Measurements from ENCODE around the gene COL27A1. TPM values are rescaled to one million over a fixed set of nuclear protein-coding genes. Genes with fewer than 3 reads are reported as not detected.
"Not testable (repeated sequence)": the region's sequence is repeated elsewhere in the genome, so short reads cannot be mapped to it uniquely, and the experiment has no call there.

COL27A1 gene
- total RNA-seq, 1 donor from 2014 or later: 42.4 TPM

DNA sequence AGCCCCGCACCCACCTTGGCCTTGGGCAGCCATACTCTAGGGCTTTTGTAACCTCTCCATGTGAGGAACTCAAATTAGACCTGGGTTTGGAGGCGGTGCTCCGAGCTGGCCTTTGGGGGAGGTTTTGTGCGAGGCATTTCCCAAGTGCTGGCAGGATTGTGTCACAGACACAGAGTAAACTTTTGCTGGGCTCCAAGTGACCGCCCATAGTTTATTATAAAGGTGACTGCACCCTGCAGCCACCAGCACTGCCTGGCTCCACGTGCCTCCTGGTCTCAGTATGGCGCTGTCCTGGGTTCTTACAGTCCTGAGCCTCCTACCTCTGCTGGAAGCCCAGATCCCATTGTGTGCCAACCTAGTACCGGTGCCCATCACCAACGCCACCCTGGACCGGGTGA lies 174.3 kb downstream of the COL27A1 start, which contains the start of gene ORM2:
TSS of gene ORM2 (plus strand) at position 245 of the 398 bp plus-strand sequence. CDS start at position 281, 36 bp downstream.
- intact Hi-C loops (cut with DNase I); DNase-seq (ENCODE audit: low spot score); ATAC-seq: not testable (repeated sequence)

DNA sequence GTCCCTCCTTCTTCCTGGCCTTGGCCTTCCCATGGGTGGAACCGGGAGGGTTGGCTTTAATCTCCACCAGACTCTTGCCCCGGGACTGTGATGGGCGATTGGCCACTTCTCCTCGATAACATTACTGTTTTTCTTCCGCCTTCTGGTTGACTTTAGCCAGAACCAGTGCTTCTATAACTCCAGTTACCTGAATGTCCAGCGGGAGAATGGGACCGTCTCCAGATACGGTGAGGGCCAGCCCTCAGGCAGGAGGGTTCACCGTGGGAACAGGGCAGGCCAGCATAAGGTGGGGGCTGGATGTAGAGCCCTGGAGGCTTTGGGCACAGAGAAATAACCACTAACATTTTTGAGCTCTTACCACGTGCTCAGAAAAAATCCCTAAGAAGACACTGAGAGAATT lies 175.3 kb downstream of the COL27A1 start:
- intact Hi-C loops (cut with DNase I): no loop called here
- ATAC-seq: no peak
- no peak for DNase-seq (ENCODE audit: low spot score)

DNA sequence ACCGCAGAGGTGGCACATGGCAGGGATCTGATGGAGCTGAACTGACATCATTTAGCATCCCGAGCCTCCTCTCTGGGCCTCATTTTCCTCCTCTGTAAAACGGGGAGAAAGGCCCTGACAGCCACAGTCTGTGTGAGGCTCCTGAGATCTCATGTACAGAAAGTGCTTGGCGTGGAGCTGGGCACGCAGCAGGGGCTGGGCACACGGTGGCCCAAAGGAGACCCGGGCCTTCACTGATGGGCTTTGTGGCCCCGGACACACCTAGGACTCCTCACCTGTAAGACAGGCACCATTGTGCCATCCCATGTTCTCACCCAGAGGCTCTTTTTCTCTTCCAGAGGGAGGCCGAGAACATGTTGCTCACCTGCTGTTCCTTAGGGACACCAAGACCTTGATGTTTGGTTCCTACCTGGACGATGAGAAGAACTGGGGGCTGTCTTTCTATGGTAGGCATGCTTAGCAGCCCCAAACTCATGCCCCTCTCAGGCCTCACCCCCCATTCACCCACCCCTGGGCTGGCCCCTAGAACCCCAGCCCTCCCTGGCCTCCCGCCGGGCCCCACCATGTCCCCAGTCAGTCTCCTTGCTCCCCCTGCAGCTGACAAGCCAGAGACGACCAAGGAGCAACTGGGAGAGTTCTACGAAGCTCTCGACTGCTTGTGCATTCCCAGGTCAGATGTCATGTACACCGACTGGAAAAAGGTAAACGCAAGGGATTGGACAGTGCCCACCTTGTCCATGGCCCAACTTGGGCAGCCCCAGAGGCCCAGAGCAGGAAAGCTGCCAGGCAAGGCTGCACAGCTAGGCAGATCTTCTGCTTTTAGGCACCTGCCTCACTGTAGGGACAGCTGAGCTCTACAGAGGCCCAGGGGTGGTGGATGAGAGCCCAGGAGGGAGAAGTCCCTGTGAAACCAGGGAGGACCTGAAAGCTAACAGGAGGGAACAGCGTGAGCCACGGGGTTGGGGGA lies 176.2 kb downstream of the COL27A1 start:
- ATAC-seq; DNase-seq (ENCODE audit: low spot score); intact Hi-C loops (cut with DNase I): not testable (repeated sequence)

DNA sequence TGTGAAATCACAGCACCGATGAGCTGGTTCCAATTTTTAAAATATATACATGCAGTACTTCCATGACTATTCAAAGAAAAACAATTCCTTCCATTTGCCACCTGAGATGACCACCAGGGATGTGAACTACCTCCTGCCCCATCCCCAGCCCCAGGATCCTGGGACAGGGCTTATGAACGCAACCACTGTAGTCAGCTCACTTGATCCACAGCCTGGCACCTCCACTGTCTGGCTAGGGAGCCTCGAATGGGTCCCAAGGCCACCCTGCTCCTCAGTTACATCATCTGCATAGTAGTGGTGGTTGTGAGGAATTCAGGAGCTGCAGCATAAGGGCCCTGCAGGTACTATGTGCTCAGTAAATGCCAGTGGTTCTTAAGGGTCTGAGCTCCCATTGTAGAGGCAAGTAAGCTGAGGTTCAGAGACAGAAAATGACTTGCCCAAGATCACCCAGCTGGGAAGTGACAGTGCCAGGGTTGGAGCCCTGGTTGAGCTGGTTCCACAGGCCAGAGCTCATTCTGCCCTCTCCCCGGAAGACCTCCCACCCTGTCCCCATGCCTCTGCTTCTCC lies 177.2 kb downstream of the COL27A1 start:
- intact Hi-C loops (cut with DNase I); DNase-seq (ENCODE audit: low spot score); ATAC-seq: not testable (repeated sequence)

DNA sequence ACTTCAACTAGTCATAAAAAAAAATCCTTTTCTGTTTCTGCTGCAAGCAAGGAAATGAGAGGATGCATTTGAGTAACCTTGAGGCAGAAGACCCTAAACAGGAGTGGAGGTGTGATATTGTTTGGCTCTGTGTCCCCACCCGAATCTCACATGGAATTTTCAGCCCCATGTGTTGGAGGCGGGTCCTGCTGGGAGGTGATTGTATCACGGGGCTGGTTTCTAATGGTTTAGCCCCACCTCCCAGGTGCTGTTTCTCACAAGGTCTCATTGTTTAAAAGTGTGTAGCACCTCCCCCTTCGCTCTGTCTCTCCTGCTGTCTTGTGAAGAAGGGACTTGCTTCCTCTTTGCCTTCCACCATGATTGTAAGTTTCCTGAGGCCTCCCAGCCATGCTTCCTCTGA lies 178.4 kb downstream of the COL27A1 start:
- ATAC-seq; DNase-seq (ENCODE audit: low spot score); intact Hi-C loops (cut with DNase I): not testable (repeated sequence)

DNA sequence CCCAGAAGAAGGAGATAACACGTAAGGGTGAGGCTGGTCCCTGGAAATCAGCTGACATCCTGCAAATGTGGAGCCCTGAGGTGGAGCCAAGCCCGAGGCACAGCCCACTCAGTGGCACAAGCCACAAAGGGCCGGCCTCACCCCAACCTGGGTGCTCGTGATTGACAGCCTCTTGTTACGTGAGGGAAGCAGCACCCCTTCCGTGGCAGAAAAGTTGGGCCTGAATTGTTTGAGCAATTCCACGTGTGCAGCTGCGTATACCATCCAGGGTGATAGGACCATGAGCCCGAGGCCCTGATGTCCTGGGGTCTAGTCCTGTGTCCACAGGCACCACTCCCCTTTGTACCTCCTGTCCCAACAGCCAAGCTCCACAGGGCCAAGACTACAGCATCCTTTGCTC lies 179.2 kb downstream of the COL27A1 start:
- intact Hi-C loops (cut with DNase I): no loop called here
- ATAC-seq: no peak
- no peak for DNase-seq (ENCODE audit: low spot score)

DNA sequence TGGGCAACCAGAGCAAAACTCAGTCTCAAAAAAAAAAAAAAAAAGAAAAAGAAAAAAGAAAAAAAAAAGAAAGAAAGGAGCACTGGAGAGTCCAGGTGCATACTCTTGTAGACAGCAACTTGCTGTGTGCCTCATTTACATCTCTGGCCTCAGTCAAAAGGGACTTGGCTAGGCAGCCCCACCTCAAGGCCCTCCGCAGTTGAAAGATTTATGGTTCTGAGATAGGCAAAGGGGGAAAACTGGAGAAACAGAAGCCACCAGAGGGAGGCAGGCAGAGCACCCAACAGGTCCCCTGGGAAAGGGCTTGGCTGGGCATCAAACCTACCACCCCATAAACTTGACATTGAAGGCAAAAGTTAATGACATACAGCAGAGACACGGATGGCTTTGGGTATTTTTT lies 180.4 kb downstream of the COL27A1 start:
- no peak for ATAC-seq
- intact Hi-C loops (cut with DNase I): no loop called here
- DNase-seq (ENCODE audit: low spot score): no peak

DNA sequence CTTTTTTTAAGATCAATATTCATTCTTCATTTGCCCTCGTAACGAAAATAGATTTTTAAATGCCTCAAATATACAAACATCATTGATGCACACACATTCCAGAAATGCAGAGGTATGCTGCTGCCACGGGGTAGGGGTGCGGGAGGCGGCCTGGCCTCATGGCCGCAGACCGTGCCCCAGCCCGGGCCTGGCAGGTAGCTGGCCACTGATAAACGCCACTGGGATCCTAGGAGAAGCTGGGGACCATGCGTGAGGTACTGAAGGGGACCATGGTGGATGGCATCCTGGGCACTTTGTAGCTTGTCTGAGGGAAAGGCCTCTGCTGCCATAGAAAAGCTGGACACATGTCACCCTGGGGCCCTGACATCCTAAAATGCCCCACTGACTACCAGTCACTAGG lies 180.8 kb downstream of the COL27A1 start:
- intact Hi-C loops (cut with DNase I): no loop called here
- DNase-seq (ENCODE audit: low spot score) (no peak), ATAC-seq (no peak)

DNA sequence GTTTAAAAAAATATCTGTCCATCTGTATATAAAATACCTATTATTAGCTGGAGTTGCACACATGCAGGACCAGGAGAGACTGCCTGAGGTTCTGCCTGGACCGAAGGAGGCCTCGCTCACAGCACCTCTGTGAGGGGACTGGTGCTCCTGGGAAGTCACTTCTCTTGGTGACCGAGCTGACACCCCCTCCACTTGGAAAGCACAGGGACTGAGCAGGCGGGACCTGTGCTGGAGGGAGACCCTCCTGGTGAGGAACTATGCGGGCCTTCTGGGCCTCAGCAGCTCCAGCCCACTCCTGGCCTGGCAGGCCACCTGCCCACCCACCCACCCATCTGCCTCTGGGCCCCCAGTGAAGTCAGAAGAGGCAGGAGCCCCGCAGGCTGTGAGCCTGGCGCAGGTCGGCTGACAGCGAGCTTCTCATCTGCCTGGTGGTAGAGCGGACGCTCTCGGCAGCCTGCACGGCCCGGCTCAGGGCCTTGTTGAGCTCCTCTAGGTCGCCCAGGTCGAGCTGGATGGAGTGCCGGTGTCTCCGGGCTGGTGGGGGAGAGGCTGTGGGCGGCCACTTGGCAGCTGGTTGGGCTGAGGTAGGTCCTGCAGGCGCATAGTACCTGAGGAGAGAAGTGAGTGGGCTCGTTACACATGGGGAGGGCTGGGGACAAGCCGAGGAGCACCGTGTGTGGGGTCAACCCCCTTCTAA lies 181.5 kb downstream of the COL27A1 start:
- DNase-seq (ENCODE audit: low spot score) (no peak), ATAC-seq (peak; percentile 6)
- intact Hi-C loops (cut with DNase I): no loop called here

DNA sequence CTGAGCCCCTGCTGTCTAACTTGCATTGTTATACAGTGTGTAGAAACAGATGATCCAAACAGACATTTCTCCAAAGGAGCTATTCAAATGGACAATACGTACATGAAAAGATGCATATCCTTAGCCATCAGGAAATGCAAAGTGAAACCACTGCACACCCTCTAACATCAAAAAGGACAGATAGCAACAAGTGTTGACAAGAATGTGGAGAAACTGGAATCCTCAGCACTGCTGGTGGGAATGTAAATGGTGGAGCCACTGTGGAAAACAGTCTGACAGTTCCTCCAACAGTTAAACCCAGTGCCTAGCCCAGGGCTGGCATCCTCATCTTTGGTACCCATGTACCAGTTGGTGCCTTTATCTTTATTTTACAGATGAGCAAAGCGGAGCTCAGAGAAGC lies 182.8 kb downstream of the COL27A1 start:
- ATAC-seq: no peak
- DNase-seq (ENCODE audit: low spot score): no peak
- intact Hi-C loops (cut with DNase I): no loop called here

DNA sequence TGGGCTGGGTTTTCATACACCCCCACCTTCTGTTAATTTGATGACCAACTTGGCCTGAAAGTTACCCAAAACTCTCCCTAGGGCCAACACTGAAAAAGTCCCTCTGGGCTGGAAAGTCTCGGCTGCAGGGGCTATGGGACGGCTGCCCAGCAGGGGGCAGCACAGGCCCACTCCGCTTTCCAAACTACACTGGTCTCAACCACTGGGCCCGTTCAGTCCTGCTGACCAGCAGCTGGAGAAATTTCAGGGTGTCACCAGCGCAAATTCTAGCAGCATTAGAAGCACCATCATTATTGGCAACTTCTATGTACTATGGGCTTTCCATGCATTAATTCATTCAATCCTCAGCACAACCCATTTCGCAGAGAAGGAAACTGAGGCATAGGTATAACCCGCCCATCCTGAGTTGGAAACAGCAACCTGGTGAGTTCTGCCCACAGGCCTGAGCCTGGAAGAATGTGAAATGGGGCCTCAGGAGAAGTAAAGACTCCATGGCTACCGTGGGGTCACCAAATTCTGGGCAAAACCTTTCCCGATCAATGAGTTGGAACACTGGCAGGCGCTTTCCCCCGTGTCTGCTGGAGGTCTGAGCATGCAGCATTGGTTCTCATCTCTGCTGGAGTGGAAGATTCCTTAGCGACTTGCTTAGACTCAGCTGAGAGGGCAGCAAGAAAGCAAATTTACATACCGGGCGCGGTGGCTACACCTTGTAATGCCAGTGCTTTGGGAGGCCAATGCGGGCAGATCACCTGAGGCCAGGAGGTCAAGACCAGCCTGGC lies 184.0 kb downstream of the COL27A1 start:
- DNase-seq (ENCODE audit: low spot score): no peak
- peak; percentile 49 for ATAC-seq
- intact Hi-C loops (cut with DNase I): no loop called here

DNA sequence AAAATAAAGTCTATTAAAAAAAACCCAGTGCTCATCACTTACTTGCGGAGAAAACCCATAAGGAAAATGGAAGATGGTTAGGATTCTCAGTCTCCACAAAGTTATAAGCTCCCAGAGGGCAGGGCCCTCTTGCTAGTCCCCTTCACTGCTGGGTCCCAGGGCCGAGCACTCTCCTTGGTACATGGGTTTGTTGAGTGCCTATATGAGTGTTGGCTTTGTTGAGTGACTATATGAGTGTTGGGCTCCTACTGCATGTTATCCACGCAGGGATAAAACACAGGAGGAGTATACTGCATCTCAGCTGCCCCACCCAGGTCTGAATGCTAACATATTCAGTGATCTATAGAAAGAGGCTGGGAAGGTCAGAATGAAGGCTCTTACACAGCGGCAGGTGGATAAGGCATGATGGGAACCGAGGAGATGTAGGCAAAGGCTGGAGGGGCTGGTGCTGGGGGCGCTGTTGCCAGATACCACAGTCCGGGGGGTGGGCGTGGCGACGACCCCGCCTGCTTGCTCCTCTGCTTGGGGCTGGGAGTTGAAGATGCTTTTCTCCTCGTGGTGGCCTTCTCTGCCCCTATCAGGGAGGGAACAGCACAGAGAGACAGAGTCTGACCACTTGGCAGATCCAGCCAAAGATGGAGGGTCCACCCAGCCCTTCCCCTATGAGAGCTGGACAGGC lies 186.0 kb downstream of the COL27A1 start:
- DNase-seq (ENCODE audit: low spot score): no peak

DNA sequence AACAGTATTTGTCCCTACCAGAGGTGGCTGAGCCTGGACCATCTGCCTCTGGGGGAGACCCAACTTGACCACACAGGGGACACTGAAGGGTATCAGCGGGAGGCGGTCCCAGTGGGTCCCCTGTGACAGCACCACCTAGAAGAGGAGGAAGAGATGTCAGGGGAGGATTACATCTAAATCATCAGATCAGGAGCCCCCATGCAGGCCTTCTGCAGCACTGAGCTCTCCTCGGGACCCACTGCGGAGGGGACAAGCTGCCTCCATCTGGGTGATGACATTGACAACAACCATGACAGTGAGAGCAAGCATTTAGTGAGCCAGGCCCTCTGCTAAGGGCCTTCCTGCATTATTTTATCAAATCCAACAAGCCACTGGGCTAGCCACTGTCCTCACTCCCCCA lies 186.7 kb downstream of the COL27A1 start:
- intact Hi-C loops (cut with DNase I): no loop called here
- DNase-seq (ENCODE audit: low spot score): no peak
- ATAC-seq: no peak

More for the DNA sequence above, 186.0 kb downstream of the COL27A1 start:
- no peak for ATAC-seq
- intact Hi-C loops (cut with DNase I): no loop called here

DNA sequence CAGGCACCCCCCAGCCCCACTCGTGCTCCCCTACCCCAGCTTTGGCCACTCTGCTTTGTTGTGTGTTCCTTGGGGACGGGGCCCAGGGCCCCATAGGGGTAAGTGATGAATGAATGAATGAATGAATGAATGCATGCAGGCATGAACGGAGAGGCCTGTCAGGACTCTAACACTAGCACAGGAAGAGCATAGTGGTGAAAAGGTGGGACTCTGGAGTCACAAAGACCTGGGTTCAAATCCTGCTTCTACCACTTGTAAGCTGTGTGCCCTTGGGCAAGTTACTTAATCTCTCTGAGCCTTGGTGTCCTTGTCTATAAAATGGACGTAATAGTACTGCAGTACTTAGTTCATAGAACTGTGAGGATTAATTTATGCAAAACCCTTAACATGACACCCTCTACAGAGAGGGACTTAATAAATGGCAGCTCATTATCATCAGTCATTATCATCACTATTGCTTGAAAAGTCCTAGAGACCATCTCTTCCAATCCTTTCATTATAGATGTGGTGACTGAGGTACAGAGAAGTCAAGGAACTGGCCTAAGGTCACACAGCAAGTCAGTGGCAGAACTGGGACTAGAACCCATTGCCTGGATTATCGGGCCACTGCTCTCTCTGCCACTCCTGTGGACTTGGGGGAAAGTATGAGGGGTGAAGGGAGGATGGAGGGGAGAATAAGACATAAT lies 187.6 kb downstream of the COL27A1 start:
- no peak for ATAC-seq
- DNase-seq (ENCODE audit: low spot score): no peak
- intact Hi-C loops (cut with DNase I): no loop called here

DNA sequence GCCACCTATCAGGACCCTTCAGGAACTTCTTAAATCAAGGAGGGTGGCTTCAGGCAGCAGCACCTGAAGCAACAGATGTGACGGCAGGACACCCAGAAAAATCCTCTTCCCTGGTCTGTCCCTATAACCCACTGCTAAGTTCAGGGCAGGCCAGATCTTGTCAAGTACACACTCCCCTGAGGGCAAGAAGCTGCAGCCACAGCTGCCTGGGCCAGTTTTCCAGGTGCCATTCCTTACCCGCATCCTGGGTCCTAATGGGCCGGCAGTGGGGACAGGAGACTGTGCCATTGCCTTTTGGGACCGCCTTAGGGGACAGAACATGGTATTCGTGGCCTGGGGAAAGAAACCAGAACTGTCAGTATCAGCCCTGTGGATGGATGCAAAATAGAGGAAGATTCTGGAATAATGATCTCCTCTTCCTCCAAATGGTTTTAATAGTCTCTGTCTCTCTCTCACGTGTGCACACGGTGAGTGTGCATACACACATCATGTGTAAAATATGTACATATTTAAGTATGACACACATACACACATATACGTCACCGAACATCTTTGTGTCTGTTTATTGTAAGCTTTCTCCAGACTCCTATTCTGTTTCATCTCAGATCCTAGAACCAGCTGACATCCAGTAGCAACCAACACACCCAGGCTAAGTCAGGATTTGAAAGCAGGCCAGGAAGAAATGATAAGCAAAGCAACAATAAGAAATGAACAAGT lies 188.3 kb downstream of the COL27A1 start:
- no peak for ATAC-seq
- intact Hi-C loops (cut with DNase I): no loop called here
- no peak for DNase-seq (ENCODE audit: low spot score)

DNA sequence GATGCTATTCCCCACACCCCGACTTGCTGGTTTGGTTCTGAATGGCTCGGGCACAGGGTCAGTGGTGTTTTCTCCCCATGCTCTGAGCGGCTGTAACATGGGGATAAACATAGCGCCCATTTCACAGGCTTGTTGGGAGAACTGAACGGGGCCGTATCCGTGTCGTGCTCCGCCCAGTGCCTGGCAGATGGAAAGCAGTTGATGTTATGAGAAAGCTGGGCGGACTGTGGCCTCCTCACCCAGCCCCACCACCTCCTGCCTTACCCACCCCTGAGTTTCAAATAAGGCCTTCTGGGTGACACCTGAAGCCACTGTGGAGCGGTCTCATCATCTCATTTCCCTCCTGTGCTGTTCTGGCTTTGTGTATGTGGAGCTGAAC lies 188.8 kb downstream of the COL27A1 start:
- DNase-seq (ENCODE audit: low spot score) (no peak), ATAC-seq (no peak)
- intact Hi-C loops (cut with DNase I): no loop called here

DNA sequence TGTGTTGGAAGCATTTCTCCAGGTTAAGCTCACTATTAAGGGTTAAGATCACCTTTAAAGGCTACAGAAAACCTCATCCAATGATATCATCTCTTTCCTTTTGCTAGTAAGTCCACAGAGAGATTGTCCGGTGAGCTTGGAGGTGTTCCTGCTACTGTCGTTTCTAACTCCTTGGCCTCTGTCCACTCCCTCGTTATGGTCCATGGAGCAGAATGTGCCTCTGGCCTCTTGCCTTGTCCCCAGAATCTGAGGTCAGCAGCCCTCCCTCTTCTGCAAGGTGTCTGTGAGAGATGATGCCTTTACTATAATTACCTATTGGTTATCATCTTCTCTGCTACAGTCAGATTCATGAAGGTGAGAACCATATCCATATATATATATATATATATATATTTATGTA lies 189.4 kb downstream of the COL27A1 start:
- DNase-seq (ENCODE audit: low spot score) (no peak), ATAC-seq (no peak)
- intact Hi-C loops (cut with DNase I): no loop called here

Measured in sciatic nerve (tissue), 2 donors.